GM21390 (cell line): ENCODE measurements around the gene FHIP1A.
"Not testable (repeated sequence)": the region's sequence is repeated elsewhere in the genome, so short reads cannot be mapped to it uniquely, and the experiment has no call there.

Experiments used
- ATAC-seq: cut with Tn5 transposase; IDR thresholded peaks from one replicate; pipeline ENCODE4 v1.9.1; 2021; ENCODE audit not compliant: unreplicated experiment

Gene FHIP1A

DNA sequence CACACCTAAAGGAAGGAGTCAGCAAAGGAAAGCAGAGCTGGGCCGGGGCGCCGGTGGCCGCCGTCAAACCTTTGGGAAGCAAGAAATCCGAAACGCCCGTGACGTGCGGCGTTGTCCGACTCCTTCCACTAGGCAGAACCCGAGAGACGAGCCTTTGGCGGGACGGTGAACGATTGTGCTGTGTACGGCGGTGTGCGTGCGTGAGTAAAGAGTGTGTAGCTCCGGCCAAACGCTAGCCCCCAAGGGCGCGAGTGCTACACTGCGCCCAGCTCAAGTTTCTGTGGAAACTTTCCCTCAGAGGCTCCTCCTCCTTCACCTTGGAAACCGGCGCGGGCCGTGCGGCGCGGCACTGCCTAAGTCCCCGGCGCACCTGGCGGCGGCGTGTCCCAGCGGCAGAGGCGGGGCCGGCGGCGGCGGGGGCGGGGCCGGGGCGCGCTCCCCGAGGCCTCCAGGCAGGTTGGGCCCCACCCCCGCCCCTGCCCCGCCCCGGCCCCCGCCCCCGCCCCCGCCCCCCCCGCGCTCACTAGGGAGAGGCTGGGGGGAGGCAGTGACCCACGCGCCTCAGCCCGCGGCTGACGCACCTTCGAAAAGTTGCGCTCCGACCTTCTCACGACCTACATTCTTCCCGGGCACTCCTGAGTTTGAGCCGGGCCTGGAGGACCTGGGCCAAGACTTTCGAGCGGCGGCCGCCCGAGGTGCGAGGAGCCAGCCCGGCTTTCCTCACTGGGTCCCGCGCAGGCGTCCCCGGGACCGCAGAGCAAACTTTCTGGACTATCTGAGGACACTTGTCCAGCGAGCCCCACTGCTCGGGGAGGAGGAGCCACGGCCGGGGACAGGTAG lies at the start of gene FHIP1A:
Gene FHIP1A (plus strand): TSS at position 547 of the 840 bp plus-strand sequence. CDS start 157,084 bp downstream, outside the sequence.
- peak; percentile 71 for ATAC-seq

DNA sequence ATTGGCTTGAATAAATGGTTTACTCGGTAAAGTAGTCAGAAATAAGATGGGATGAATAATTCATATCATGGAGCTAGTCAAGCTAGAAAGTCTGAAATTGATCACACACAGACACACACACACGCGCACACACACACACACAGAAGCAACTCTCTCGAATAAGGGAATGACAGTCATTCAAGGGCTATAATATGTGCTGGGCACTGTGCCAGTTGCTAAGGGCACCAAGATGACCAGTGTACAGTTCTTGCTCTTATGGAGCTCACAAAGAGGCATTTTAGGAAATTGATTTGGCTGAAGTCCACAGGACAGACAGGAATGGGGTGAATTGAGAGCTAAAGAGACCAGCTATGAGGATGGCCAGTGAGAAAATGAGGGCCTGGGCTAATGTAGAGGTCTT lies 49.4 kb upstream of the FHIP1A start:
- no peak for ATAC-seq

- ATAC-seq, result no peak
These were observed 47.9 kb upstream of the FHIP1A start for GRCh38 chr4:151361126-151361525.

DNA sequence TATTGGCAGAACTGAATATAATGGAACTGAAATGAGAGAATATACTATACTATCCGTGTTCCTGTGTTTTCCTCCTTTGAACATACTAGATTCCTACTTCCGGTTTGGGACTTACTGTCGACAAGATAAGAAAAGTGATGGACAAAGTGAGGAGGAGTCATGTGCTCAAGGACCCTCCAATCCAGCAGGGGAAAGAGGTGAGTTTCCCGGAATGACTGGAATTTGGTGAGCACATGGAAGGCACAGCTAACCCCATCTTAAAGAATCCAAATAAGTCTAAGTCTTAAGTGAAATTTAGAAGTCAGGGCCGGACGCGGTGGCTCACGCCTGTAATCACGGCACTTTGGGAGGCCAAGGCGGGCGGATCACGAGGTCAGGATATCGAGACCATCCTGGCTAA lies 47.0 kb upstream of the FHIP1A start:
- ATAC-seq, result no peak

DNA sequence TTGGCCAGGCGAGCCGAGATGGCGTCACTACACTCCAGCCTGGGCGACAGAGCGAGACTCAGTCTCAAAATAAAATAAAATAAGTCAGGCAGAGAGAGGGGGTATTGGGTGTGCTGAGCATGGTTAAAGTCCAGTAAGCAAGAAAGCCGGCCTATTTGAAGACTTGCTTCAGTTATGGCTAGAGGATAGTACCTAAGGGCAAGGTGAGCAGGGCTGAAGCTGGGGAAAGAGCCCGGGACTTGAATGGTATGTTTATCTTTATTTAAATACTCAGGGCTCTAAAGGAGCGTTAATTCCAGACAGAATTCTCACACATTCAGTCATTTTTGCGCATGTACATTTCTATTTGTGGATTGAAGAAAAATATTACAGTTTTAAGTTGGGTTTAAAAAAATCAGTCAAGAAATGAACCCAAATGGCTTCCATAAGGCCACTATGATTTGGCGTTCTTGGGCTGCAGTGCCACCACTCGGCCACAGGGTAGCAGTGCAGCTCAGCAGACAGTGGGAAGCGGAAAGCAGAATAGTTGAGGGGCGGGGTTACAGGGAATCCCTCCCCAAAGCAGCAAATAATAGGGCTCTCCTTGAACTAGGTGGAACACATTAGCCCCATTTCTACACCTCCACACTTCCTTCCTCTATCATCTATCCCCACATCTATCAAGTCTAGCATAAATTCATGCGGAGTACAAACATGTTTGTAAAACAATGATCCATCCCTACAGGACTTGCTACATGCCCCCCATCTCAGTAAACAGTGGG lies 46.4 kb upstream of the FHIP1A start:
- peak; percentile 99 for ATAC-seq

DNA sequence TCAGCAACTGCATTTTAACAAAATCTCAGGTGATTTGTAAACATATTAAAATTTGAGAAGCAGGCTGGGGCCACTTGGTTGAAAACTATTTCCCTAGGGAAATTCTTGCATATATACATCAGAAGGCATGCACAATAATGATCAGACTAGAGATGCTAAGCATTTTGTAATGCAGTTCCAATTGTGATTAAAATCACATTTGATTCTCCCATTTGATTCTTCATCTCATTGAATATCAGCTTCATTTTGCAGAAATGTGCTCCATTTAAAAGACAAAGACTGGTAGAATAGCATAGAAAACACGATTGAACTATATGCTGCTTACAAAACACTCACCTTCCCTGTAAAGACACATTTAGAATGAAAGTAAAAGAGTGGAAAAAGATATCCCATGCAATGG lies 32.4 kb upstream of the FHIP1A start:
- no peak for ATAC-seq

DNA sequence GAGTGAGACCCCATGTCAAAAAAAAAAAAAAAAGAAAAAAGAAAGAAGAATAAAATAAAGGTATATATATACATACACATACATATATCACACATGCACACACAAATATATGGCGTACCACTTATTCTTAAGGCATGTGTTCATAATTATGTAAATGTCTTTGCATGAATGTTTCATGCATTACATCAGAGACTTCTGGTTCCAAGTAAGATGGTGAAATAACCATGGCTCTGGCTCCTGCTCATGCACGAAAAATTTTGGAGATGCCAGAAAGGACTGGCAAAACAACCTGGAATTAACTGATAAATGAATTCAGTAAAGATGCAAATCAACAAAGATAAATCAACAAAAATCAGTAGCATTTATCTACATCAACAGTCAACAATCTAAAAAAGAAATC lies 19.7 kb upstream of the FHIP1A start:
- ATAC-seq, result no peak

- not testable (repeated sequence) for ATAC-seq
These were observed 19.2 kb upstream of the FHIP1A start for GRCh38 chr4:151389799-151390198.

GRCh38 chr4:151395873-151396272 lies 13.1 kb upstream of the FHIP1A start:
- ATAC-seq, result no peak

DNA sequence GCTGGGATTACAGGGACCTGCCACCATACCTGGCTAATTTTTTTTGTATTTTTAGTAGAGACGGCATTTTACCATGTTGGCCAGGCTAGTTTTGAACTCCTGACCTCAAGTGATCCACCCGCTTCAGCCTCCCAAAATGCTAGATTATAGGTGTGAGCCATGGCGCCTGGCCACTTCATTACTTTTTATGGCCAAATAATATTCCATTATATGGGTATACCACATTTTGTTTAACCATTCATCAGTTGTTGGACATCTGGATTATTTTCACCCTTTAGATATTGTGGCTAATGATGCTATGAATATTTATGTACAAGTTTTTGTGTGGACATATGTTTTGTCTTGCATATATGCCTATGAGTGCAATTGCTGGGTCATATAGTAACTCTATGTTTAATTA lies 8.6 kb upstream of the FHIP1A start:
- no peak for ATAC-seq

- ATAC-seq, result no peak
These were observed 7.2 kb upstream of the FHIP1A start for GRCh38 chr4:151401739-151402138.

DNA sequence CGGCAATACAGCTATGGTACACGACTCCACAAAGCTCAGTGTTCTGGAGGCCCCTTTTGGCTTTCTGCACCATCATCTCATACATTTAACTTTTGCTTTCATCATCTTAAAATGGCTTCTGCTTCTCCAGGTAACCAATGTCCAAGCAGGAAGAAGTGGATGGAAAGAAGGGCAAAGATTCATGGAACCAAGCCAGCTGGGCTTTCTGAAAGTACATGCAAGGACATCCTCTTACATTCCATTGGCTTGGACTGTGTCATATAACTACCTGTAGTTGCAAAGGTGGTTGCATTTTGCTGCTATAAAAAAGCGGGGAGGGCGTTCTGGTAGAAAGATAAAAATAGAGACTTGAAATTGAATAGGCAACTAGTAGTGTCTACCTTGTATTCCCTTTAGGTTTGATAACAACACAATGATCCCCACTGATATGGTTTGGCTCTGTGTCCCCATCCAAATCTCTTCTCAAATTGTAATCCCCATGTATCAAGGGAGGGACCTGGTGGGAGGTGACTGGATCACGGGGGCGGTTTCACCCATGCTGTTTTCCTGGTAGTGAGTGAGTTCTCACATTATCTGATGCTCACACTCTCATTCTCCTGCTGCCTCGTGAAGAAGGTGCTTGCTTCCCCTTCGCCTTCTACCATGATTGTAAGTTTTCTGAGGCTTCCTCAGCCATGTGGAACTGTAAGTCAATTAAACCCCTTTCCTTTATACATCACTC lies 6.7 kb upstream of the FHIP1A start:
- no peak for ATAC-seq

GRCh38 chr4:151403656-151404055 lies 5.3 kb upstream of the FHIP1A start:
- no peak for ATAC-seq

GRCh38 chr4:151404802-151405201 lies 4.2 kb upstream of the FHIP1A start:
- ATAC-seq, result not testable (repeated sequence)

GRCh38 chr4:151407018-151407417 lies 2.0 kb upstream of the FHIP1A start:
- ATAC-seq, result no peak

GRCh38 chr4:151407466-151408379 lies 1.3 kb upstream of the FHIP1A start:
- ATAC-seq, result peak; percentile 82

DNA sequence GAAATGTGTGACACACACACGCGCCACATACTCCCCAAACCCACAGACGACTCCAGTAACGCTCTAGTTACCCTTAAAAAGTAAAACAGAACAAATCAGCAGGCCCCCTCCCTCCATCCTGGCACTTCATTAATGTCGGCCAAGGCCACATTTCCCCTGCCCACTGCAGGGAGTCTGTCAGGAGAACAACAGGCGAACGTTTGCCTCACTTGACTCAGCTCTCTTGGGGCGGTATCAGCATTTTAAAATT lies 671 bp upstream of the FHIP1A start:
- ATAC-seq, result no peak

GRCh38 chr4:151409470-151410313 lies 716 bp downstream of the FHIP1A start:
- ATAC-seq, result no peak

DNA sequence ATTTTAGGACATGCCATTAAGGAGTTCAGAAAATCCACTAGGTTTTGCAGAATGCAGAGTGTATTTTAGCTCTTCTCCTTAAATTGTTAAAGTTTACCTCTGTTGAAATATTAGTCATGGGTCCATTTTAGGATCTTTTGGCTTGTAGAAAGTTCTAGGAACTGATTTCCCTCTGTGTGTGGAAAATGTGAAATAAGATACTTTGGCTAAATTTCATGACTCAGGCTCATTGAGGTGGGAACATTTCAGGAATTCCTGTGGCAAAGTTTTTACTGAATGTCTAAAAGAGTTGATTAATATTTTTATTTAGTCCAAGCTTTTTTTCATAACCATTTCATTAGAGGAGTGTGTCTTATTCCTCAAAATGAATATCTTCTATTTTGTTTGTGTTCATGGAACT lies 7.0 kb downstream of the FHIP1A start:
- no peak for ATAC-seq

DNA sequence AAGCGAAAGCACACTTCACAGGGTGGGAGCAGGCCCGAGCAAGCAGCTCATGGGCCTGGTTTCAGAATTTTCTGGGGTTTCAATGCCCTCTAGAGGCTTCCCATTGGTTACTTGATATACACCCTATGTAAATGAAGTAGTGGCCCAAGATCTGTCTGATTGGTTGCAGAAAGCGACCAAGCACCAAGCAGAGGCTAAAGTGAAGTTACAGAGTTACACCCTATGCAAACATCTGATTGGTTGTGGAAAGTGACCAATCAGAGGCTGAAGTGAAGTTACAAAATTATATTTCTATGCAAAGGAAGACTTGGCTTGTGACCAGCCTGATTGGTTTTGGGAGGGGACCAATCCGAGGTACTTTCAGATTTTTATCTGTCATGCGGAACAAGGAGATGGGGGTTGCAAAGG lies 8.2 kb downstream of the FHIP1A start:
- no peak for ATAC-seq
